Esophagus muscularis mucosa (tissue), 4 donors: ENCODE data around the gene MPST. TPM values are rescaled to one million over a fixed set of nuclear protein-coding genes. Genes with fewer than 3 reads are reported as not detected.

ENCODE experiments used
- DNase-seq: peaks from one replicate; pipeline ENCODE4 v3.0.0-alpha.2; 2017; ENCODE audit errors: extremely low spot score
- H3K27ac ChIP-seq, 4 donors: fragments of 200-600 bp; sonication (generic); replicated peaks in 1 of 4; 1 replicate in 3 of 4; 2 replicates in 1 of 4; pipeline ENCODE4 v1.5.1; 2016 to 2019; ENCODE audit warnings: mild to moderate bottlenecking in 1 of 4
- H3K27me3 ChIP-seq, 4 donors: fragments of 200-600 bp; sonication (generic); one replicate each; pipeline versions ENCODE4 v1.5.1 to v1.6.0; 2016 to 2019
- H3K36me3 ChIP-seq, 4 donors: fragments of 200-600 bp; sonication (generic); one replicate each; pipeline ENCODE4 v1.5.1; 2016 to 2019
- H3K4me1 ChIP-seq, 4 donors: fragments of 200-600 bp; sonication (generic); one replicate each; pipeline ENCODE4 v1.5.1; 2016 to 2019
- H3K4me3 ChIP-seq, 4 donors: fragments of 200-600 bp; sonication (generic); 1 replicate in 2 of 4; 2 replicates in 2 of 4; pipeline ENCODE4 v1.5.1; 2016 to 2019; ENCODE audit warnings: mild to moderate bottlenecking in 4 of 4, moderate library complexity in 1 of 4
- H3K9me3 ChIP-seq, 4 donors: fragments of 200-600 bp; sonication (generic); 1 replicate in 3 of 4; 2 replicates in 1 of 4; pipeline ENCODE4 v1.5.1; 2016 to 2019
- EP300 ChIP-seq: sonication (generic); formaldehyde crosslinking; IDR thresholded peaks from one replicate; pipeline ENCODE4 v1.6.1; 2017; ENCODE audit warnings: antibody characterized with exemption
- POLR2A ChIP-seq: fragments of 450-650 bp; IDR thresholded peaks from one replicate; pipeline ENCODE4 v1.6.1; 2017; ENCODE audit warnings: antibody characterized with exemption, moderate library complexity, mild to moderate bottlenecking, low read depth
- POLR2AphosphoS5 ChIP-seq, 2 donors: sonication (generic); formaldehyde crosslinking; IDR thresholded peaks; one replicate each; pipeline ENCODE4 v1.6.1; 2017; ENCODE audit warnings: antibody characterized with exemption in 2 of 2
- WGBS: methylation state at CpG from one replicate; pipeline ENCODE4 v1.1.5; 2018; 5-methylcytosine and 5-hydroxymethylcytosine counted together
- intact Hi-C: fragments of 100-400 bp; cut with DNase I; formaldehyde crosslinking; loops from one replicate; pipeline ENCODE4 v1.15.1; 2023
- total RNA-seq, 4 donors: library from RNA; depleted of rRNA; stranded (reverse); fragments of >200 nt; gene quantifications; one replicate each; pipeline versions ENCODE4 v1.1.0 to v1.2.1, GENCODE V29; 2016
- TF ChIP-seq, protein P1 (sequence below), 3 experiments: fragments of 200-600 bp in 2 of 3; fragments of 450-650 bp in 1 of 3; sonication (generic) in 2 of 3; IDR thresholded peaks; one replicate each; pipeline ENCODE4 v1.5.1; 2017 to 2019; ENCODE audit warnings: antibody characterized with exemption in 3 of 3, mild to moderate bottlenecking in 2 of 3, moderate library complexity in 1 of 3

Gene MPST
- total RNA-seq, 4 donors from 2014 or later, result 124 to 205 (median 169) TPM

DNA sequence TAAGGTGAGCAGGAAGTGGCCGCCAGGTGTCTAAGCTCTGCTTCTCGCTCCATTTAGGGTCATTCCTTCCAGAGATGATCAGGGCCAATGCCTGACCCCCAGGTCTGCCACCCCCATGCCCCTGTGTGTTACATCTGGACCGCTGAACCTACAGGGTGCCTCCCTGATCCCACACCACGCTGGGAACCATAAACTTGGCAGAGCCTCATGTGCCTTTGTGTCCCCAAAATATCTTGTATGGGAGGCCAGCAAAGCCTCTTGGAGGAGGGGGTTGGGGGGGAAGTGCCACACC lies 4.0 kb upstream of the MPST start:
- intact Hi-C loops, result no loop called here
- WGBS, result 83% methylated on average over 4 of the region's 4 CpGs
- H3K9me3 ChIP-seq, result no peaks in the 10 kb centered on the region
- H3K4me1 ChIP-seq, result peaks cover 53 to 63% (median 62%) of the 10 kb centered on the region in 4 donors
- peaks cover 0 to 23% (median 8%) of the 10 kb centered on the region in 4 donors for H3K36me3 ChIP-seq
- no peak overlapping the region for H3K27ac ChIP-seq
- H3K27me3 ChIP-seq, result no peaks in the 10 kb centered on the region
- H3K4me3 ChIP-seq, result no peak overlapping the region
- DNase-seq, result no peak
- TF ChIP-seq POLR2AphosphoS5 (IDR thresholded peaks at IDR 0.05) (no peak), EP300 (no peak), POLR2A (no peak)
- TF ChIP-seq, protein P1, sequence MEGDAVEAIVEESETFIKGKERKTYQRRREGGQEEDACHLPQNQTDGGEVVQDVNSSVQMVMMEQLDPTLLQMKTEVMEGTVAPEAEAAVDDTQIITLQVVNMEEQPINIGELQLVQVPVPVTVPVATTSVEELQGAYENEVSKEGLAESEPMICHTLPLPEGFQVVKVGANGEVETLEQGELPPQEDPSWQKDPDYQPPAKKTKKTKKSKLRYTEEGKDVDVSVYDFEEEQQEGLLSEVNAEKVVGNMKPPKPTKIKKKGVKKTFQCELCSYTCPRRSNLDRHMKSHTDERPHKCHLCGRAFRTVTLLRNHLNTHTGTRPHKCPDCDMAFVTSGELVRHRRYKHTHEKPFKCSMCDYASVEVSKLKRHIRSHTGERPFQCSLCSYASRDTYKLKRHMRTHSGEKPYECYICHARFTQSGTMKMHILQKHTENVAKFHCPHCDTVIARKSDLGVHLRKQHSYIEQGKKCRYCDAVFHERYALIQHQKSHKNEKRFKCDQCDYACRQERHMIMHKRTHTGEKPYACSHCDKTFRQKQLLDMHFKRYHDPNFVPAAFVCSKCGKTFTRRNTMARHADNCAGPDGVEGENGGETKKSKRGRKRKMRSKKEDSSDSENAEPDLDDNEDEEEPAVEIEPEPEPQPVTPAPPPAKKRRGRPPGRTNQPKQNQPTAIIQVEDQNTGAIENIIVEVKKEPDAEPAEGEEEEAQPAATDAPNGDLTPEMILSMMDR (IDR thresholded peaks at IDR 0.05), result no peak

DNA sequence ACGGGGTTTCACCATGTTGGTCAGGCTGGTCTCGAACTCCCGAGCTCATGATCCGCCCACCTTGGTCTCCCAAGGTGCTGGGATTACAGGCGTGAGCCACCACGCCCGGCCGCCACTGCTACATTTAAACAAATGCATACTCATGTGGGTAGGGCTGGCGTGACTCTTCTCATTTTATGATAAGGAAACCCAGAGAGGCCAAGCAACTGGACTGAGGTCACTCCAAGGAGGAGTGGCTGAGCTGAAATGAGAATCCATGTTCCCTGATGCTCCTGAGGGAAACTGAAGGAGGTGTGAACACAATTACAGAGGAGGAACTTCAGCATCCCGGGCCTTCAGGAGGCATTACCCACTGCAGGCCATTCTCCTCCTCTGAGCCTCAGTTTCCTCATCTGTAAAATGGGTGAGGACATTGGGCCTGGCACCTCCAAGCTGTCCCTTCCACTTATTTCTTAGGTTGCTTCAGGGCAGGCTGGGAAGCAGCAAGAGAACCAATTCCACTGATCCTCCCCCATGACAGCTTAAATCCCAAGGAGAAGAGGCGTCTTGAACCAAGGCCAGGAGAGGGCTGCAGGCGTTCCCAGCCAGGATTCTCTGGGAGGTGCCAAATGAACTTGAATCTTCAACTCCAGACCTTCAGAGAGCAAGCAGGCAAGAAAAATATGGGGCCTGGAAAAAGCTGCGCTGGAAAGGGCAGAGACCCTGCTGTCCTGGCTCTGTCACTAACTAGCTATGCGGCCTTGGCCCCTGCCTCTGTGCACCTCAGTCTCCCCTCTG lies 3.2 kb upstream of the MPST start:
- Histone ChIP-seq H3K36me3 (peaks cover 0 to 16% (median 8%) of the 10 kb centered on the region in 4 donors), H3K4me3 (no peak overlapping the region), H3K27ac (peak overlapping the region in 3 of 4 donors; percentile 15 to 58 (median 43)), H3K9me3 (no peaks in the 10 kb centered on the region), H3K27me3 (no peaks in the 10 kb centered on the region), H3K4me1 (peaks cover 61 to 71% (median 66%) of the 10 kb centered on the region in 4 donors)
- no peak for DNase-seq
- intact Hi-C loops, result no loop called here
- TF ChIP-seq EP300 (no peak), POLR2AphosphoS5 (IDR thresholded peaks at IDR 0.05) (no peak), POLR2A (no peak)
- TF ChIP-seq, protein P1 (IDR thresholded peaks at IDR 0.05), result no peak
- WGBS, result 92% methylated on average over 13 of the region's 14 CpGs

DNA sequence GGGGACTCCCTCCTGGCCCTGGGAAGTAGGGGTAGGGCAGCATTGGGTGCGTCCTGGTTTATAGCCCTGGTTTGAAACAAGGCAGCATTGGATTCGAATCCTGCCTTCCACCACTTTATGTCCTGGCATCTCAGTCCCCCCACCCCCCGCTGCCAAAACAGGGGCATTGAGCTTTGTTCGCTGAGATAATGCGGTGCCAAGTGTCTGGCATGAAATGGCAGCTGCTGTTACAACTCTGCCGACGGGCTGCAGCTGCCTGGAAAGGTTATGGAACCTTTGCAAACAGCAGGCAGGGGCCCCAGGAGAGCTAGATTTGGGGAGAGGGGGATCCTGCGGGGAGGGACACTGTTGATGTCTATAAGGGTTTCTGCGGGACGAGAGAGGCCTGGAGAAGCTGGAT lies 2.2 kb upstream of the MPST start:
- DNase-seq, result no peak
- peak overlapping the region; percentile 15 to 58 (median 38) for H3K27ac ChIP-seq
- intact Hi-C loops, result no loop called here
- WGBS, result 83% methylated on average over 9 of the region's 10 CpGs
- H3K4me1 ChIP-seq, result peaks cover 63 to 73% (median 67%) of the 10 kb centered on the region in 4 donors
- peaks cover 0 to 16% (median 8%) of the 10 kb centered on the region in 4 donors for H3K36me3 ChIP-seq
- peak overlapping the region in 1 of 4 donors; percentile 8 for H3K4me3 ChIP-seq
- no peaks in the 10 kb centered on the region for H3K9me3 ChIP-seq
- TF ChIP-seq, protein P1 (IDR thresholded peaks at IDR 0.05), result no peak
- TF ChIP-seq POLR2A (no peak), EP300 (no peak), POLR2AphosphoS5 (IDR thresholded peaks at IDR 0.05) (no peak)
- H3K27me3 ChIP-seq, result no peaks in the 10 kb centered on the region

DNA sequence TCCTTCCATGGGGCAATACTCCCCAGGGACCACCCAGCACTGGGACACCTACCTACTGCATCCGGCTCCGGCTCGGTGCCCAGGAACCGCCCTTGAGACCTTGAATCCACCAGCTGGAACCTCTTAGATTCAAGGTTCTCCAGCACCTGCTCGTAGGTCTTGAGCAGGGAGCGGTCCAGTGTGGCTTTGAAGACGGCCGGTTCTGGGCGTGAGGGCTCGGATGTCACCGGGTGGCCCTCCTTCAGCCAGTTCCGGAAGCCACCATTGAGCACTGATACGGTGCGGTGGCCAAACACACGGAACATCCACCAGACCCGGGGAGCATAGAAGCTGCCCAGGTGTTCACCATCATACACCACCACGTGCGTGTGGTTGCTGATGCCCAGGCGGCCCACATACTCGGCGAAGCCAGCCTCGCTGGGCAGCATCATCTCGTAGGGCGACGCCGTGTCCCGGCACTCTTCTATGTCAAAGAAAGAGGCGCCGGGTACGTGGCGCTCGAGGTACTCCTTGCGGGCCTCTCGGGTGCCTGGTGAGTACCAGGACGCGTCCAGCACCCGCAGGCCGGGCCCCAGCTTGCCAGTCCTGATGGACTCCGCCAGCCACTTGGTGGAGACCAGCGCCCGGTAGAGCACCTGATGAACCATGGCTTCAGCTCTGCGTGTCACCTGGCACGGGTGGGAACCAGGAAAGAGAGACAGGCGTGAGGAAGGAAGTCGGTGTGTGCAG lies 1.3 kb upstream of the MPST start:
- peak overlapping the region; percentile 89 to 97 (median 94) for H3K27ac ChIP-seq
- no peak for DNase-seq
- H3K4me1 ChIP-seq, result peaks cover 62 to 78% (median 71%) of the 10 kb centered on the region in 4 donors
- peaks cover 0 to 22% (median 8%) of the 10 kb centered on the region in 4 donors for H3K36me3 ChIP-seq
- H3K4me3 ChIP-seq, result peak overlapping the region; percentile 86 to 98 (median 92)
- no peaks in the 10 kb centered on the region for H3K27me3 ChIP-seq
- WGBS, result 37% methylated on average over 20 of the region's 45 CpGs
- TF ChIP-seq POLR2AphosphoS5 (IDR thresholded peaks at IDR 0.05), result no peak
- TF ChIP-seq, protein P1 (IDR thresholded peaks at IDR 0.05), result no peak
- TF ChIP-seq POLR2A, result no peak
- no peak for TF ChIP-seq EP300
- H3K9me3 ChIP-seq, result no peaks in the 10 kb centered on the region
- intact Hi-C loops, result no loop called here
